ENCODE data around the gene CHMP4B.

The CHMP4B gene

GRCh38 chr20:33810885-33811775 is at the start of gene CHMP4B:
Gene CHMP4B, plus strand, starts transcription at chr20:33811348. Its CDS starts 121 bp downstream, at chr20:33811469.
- DNase-seq = peak; percentile 98

- no peak for DNase-seq
Measured at GRCh38 chr20:33761698-33762250, 49.4 kb upstream of the CHMP4B start.

- no peak for DNase-seq
Measured at GRCh38 chr20:33765099-33765498, 46.0 kb upstream of the CHMP4B start.

- no peak for DNase-seq
Measured at GRCh38 chr20:33765592-33765991, 45.6 kb upstream of the CHMP4B start.

- DNase-seq = no peak
Measured at GRCh38 chr20:33766686-33767085, 44.5 kb upstream of the CHMP4B start.

GRCh38 chr20:33767777-33768138 is 43.4 kb upstream of the CHMP4B start:
- no peak for DNase-seq

GRCh38 chr20:33769043-33769442 is 42.1 kb upstream of the CHMP4B start:
- DNase-seq = no peak

- DNase-seq = no peak
Measured at GRCh38 chr20:33770005-33770404, 41.1 kb upstream of the CHMP4B start.

- DNase-seq = no peak
Measured at GRCh38 chr20:33771938-33772337, 39.2 kb upstream of the CHMP4B start.

- DNase-seq = no peak
Measured at GRCh38 chr20:33772439-33772838, 38.7 kb upstream of the CHMP4B start.

- DNase-seq = no peak
Measured at GRCh38 chr20:33773412-33774089, 37.6 kb upstream of the CHMP4B start.

GRCh38 chr20:33777816-33778215 is 33.3 kb upstream of the CHMP4B start:
- DNase-seq = no peak

GRCh38 chr20:33781133-33781532 is 30.0 kb upstream of the CHMP4B start:
- DNase-seq = no peak

GRCh38 chr20:33781945-33782344 is 29.2 kb upstream of the CHMP4B start:
- DNase-seq = no peak

- DNase-seq = no peak
Measured at GRCh38 chr20:33783256-33783655, 27.9 kb upstream of the CHMP4B start.

GRCh38 chr20:33783818-33784217 is 27.3 kb upstream of the CHMP4B start:
- no peak for DNase-seq

GRCh38 chr20:33784225-33784624 is 26.9 kb upstream of the CHMP4B start:
- DNase-seq = no peak

GRCh38 chr20:33785503-33785902 is 25.6 kb upstream of the CHMP4B start:
- no peak for DNase-seq

GRCh38 chr20:33787253-33787891 is 23.8 kb upstream of the CHMP4B start:
- no peak for DNase-seq

- no peak for DNase-seq
Measured at GRCh38 chr20:33788351-33789049, 22.6 kb upstream of the CHMP4B start.

- no peak for DNase-seq
Measured at GRCh38 chr20:33789109-33789857, 21.9 kb upstream of the CHMP4B start.

GRCh38 chr20:33789858-33790182 is 21.3 kb upstream of the CHMP4B start:
- no peak for DNase-seq
